ENCODE results near the gene TMEM108. TPM values are rescaled to one million over a fixed set of nuclear protein-coding genes. Genes with fewer than 3 reads are reported as not detected.

TMEM108 gene
- total and polyA plus RNA-seq, 12 donors, result 0.40 to 4.0 (median 1.5) TPM

DNA sequence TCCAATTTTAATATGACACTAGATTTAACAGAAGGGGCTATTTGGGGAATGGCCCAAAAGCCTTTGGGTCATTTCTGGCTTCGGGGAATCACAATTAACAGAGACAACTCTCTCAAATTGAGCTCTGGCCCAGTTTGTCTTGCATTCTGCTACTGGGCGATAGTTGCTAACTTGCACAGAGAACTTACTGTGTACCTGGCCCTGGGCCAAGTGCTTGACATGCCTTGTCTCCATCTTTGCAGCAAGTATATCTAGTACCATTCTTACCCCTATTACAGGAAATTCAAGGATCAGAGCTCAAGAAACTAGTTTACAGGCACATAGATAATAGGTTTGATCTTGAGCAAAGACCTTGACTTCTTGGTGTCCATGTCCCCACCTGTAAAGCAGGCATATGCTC lies 175.7 kb downstream of the TMEM108 start:
- WGBS, 2 donors, result 60% methylated on average over 2 of the region's 2 CpGs
- Histone ChIP-seq H3K9me3 (peaks cover 0 to 28% (median 5%) of the 10 kb centered on the region in 11 donors), H3K36me3 (no peaks in the 10 kb centered on the region), H3K27ac (no peak overlapping the region), H3K4me3 (no peak overlapping the region), H3K4me1 (peaks cover 0 to 25% (median 8%) of the 10 kb centered on the region in 9 donors), H3K27me3 (no peaks in the 10 kb centered on the region)
- TF ChIP-seq, protein P1, sequence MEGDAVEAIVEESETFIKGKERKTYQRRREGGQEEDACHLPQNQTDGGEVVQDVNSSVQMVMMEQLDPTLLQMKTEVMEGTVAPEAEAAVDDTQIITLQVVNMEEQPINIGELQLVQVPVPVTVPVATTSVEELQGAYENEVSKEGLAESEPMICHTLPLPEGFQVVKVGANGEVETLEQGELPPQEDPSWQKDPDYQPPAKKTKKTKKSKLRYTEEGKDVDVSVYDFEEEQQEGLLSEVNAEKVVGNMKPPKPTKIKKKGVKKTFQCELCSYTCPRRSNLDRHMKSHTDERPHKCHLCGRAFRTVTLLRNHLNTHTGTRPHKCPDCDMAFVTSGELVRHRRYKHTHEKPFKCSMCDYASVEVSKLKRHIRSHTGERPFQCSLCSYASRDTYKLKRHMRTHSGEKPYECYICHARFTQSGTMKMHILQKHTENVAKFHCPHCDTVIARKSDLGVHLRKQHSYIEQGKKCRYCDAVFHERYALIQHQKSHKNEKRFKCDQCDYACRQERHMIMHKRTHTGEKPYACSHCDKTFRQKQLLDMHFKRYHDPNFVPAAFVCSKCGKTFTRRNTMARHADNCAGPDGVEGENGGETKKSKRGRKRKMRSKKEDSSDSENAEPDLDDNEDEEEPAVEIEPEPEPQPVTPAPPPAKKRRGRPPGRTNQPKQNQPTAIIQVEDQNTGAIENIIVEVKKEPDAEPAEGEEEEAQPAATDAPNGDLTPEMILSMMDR (IDR thresholded peaks at IDR 0.05), result no peak
- DNase-seq, result peak; percentile 16 to 20
- no peak for ATAC-seq
- intact Hi-C loops (cut with DNase I), result no loop called here

DNA sequence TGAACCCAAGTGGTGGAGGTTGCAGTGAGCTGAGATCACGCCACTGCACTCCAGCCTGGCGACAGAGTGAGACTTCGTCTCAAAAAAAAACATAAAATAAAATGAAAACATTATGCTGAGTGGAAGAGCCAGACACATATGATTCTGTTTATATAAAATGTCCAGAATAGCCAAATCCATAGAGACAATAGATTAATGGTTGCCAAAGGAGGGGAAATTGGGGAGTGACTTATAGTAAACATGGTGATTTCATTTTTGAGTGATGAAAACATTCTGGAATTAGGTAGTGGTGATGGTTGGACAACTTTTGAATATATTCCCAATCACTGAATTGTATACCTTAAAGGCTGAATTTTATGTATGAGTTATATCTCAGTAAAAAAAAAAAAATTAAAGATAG lies 189.6 kb downstream of the TMEM108 start:
- 69 to 90% methylated on average over 3 of the region's 3 CpGs for WGBS, 2 donors
- intact Hi-C loops (cut with DNase I), result no loop called here
- no peak overlapping the region for H3K27ac ChIP-seq

DNA sequence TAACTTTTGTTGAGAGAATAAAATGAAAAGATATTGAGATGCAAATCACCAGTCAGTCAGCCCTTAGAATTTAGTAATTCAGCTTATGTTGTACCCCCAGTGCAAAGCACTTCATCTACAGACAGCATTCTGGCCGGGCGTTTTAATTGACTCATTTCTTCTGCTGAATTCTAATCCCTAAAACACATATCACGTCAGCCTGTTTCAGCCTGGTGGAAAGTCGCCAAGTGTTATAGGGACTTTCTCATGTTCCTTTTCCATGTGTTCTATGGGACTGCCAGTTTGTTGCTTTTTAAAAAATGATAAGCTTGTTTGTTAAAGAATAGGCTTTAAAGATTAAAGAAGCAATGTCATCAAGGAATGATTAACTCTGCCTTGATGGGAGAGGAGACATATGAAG lies 192.0 kb downstream of the TMEM108 start:
- no peaks in the 10 kb centered on the region for H3K4me1 ChIP-seq
- WGBS, 2 donors, result 56 to 60% methylated on average over 4 of the region's 4 CpGs

More for the DNA sequence above, 189.6 kb downstream of the TMEM108 start:
- TF ChIP-seq, protein P1 (IDR thresholded peaks at IDR 0.05), result no peak
- DNase-seq (no peak), ATAC-seq (no peak)
- Histone ChIP-seq H3K4me3 (no peak overlapping the region), H3K27me3 (no peaks in the 10 kb centered on the region), H3K4me1 (no peaks in the 10 kb centered on the region), H3K9me3 (peaks cover 0 to 15% (median 7%) of the 10 kb centered on the region in 11 donors), H3K36me3 (no peaks in the 10 kb centered on the region)

DNA sequence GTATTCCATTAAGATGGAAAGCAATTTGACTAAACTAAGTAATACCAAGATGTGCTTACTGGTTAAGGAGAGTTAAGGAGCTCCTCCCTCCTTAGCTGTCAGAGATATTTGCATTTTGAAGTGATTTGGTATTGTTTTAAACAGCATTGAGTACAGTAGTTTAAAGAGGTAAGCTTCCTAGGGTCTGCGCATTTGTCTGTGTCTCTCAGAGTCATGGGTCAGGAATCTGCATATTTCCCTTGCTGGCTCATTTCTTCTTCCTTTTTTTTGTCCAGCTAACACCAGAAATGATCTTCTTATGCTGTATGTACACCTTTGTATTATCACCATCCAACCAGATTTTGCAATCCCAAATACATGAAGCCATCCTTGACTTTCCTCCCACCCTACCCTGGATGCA lies 198.7 kb downstream of the TMEM108 start:
- TF ChIP-seq, protein P1 (IDR thresholded peaks at IDR 0.05), result no peak
- WGBS, 2 donors, result 90 to 96% methylated on average over 1 of the region's 1 CpG
- ATAC-seq, result no peak
- intact Hi-C loops (cut with DNase I), result no loop called here
- DNase-seq, result no peak
- Histone ChIP-seq H3K9me3 (peaks cover 0 to 6% (median 0%) of the 10 kb centered on the region in 11 donors), H3K4me3 (no peak overlapping the region), H3K4me1 (peaks cover 0 to 9% (median 0%) of the 10 kb centered on the region in 9 donors), H3K27me3 (no peaks in the 10 kb centered on the region), H3K27ac (no peak overlapping the region), H3K36me3 (no peaks in the 10 kb centered on the region)

More for the DNA sequence above, 192.0 kb downstream of the TMEM108 start:
- Histone ChIP-seq H3K36me3 (no peaks in the 10 kb centered on the region), H3K27ac (no peak overlapping the region), H3K4me3 (no peak overlapping the region), H3K27me3 (no peaks in the 10 kb centered on the region), H3K9me3 (peaks cover 0 to under 1% (median 0%) of the 10 kb centered on the region in 11 donors)
- ATAC-seq (no peak), DNase-seq (peak in 1 of 2 donors; percentile 9)
- TF ChIP-seq, protein P1 (IDR thresholded peaks at IDR 0.05), result no peak
- intact Hi-C loops (cut with DNase I), result no loop called here
